ENCODE data around the gene AK5. TPM values are rescaled to one million over a fixed set of nuclear protein-coding genes. Genes with fewer than 3 reads are reported as not detected.

Gene AK5
- total RNA-seq, 4 donors from 2014 or later: 0.79 to 4.1 TPM; not detected in 2

DNA sequence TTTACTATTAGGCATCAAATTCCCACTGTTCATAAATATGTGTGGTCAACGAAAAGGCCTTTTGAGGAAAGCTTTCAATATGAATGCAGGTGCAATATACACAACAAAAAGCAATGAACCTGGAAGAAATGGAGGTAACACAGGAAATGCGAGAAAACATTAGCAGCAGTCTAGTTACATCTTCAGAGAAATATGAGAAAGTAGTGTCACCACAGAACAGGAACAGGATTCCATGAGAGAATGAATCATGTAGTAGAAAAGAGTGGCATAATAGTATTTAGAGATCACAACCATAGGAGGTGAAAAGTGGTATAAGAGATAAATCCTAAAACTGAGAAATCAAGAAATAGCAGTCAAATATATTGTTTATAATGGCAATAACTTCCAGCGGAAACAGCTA, 103.7 kb downstream of the AK5 start:
- Histone ChIP-seq H3K36me3 (no peaks in the 10 kb centered on the region), H3K27me3 (no peaks in the 10 kb centered on the region), H3K4me1 (no peaks in the 10 kb centered on the region), H3K9me3 (no peaks in the 10 kb centered on the region), H3K27ac (no peak overlapping the region), H3K4me3 (no peak overlapping the region)
- WGBS, 2 donors (ENCODE audit: low coverage in 1 of 2): 77 to 90% methylated on average over 3 of the region's 3 CpGs
- no peak for TF ChIP-seq POLR2A (IDR thresholded peaks at IDR 0.05)
- no peak for TF ChIP-seq POLR2AphosphoS5 (IDR thresholded peaks at IDR 0.05)
- no peak for TF ChIP-seq EP300 (IDR thresholded peaks at IDR 0.05; ENCODE audit: low read depth)
- TF ChIP-seq, protein P1, sequence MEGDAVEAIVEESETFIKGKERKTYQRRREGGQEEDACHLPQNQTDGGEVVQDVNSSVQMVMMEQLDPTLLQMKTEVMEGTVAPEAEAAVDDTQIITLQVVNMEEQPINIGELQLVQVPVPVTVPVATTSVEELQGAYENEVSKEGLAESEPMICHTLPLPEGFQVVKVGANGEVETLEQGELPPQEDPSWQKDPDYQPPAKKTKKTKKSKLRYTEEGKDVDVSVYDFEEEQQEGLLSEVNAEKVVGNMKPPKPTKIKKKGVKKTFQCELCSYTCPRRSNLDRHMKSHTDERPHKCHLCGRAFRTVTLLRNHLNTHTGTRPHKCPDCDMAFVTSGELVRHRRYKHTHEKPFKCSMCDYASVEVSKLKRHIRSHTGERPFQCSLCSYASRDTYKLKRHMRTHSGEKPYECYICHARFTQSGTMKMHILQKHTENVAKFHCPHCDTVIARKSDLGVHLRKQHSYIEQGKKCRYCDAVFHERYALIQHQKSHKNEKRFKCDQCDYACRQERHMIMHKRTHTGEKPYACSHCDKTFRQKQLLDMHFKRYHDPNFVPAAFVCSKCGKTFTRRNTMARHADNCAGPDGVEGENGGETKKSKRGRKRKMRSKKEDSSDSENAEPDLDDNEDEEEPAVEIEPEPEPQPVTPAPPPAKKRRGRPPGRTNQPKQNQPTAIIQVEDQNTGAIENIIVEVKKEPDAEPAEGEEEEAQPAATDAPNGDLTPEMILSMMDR (IDR thresholded peaks at IDR 0.05): no peak
- intact Hi-C loops (cut with DNase I; ENCODE audit: low total_unique reads) (no loop called here), in situ Hi-C loops (cut with MboI; ENCODE audit: low pct_ligation_motif_present in 1 of 4, low pct_unique_long_range_greater_than_20kb in 1 of 4, low sequenced_read_pairs in 3 of 4) (no loop called here)
- no peak for DNase-seq

DNA sequence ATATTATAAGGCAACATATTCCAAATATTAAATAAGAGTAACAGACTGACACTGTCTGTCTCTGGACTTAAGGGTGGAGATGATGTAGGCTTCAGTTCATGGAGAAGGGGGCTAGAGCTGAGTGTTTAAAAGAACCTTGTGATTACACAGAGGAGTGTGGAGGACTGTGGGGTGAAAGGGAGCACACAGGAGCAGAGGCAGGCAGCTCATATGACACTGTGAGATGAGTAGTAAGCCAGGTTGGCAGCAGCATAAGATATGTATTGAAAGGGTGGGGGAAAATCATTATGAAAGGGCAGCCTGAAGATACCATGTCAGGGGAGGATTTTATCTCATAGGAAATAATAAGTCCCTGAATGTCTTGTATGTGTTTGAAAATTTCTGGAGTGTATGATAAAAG, 104.5 kb downstream of the AK5 start:
- Histone ChIP-seq H3K27me3 (no peaks in the 10 kb centered on the region), H3K9me3 (no peaks in the 10 kb centered on the region), H3K4me3 (no peak overlapping the region), H3K36me3 (no peaks in the 10 kb centered on the region), H3K27ac (no peak overlapping the region), H3K4me1 (no peaks in the 10 kb centered on the region)
- no peak for DNase-seq
- in situ Hi-C loops (cut with MboI; ENCODE audit: low pct_ligation_motif_present in 1 of 4, low pct_unique_long_range_greater_than_20kb in 1 of 4, low sequenced_read_pairs in 3 of 4) (no loop called here), intact Hi-C loops (cut with DNase I; ENCODE audit: low total_unique reads) (no loop called here)
- TF ChIP-seq POLR2A (IDR thresholded peaks at IDR 0.05) (no peak), EP300 (IDR thresholded peaks at IDR 0.05; ENCODE audit: low read depth) (no peak), POLR2AphosphoS5 (IDR thresholded peaks at IDR 0.05) (no peak)
- TF ChIP-seq, protein P1 (IDR thresholded peaks at IDR 0.05): no peak

DNA sequence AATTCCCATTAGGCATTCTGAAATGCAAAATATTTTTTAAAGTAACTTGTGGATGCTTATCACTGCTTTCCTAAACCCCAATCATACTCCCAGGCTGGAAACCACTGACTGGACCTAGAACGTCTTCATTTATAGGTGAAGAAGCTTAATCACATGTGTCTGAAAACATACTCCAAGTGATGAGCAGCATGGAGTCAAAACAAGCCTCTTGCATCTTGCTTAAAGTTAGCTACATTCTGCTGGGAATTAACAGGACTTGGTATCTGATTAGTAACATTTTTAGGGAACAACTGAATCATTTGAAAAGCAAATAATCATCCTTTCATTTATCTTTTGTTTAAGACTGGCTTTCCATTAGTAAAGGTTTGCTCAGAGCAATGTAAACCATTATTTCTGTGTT, 105.7 kb downstream of the AK5 start:
- in situ Hi-C loops (cut with MboI; ENCODE audit: low pct_ligation_motif_present in 1 of 4, low pct_unique_long_range_greater_than_20kb in 1 of 4, low sequenced_read_pairs in 3 of 4) (no loop called here), intact Hi-C loops (cut with DNase I; ENCODE audit: low total_unique reads) (no loop called here)
- no peak overlapping the region for H3K27ac ChIP-seq
- no peaks in the 10 kb centered on the region for H3K36me3 ChIP-seq
- H3K27me3 ChIP-seq: no peaks in the 10 kb centered on the region
- H3K4me1 ChIP-seq: no peaks in the 10 kb centered on the region
- no peak for DNase-seq
- WGBS, 2 donors (ENCODE audit: low coverage in 1 of 2): 59 to 80% methylated on average over 1 of the region's 1 CpG
- TF ChIP-seq EP300 (IDR thresholded peaks at IDR 0.05; ENCODE audit: low read depth) (no peak), POLR2AphosphoS5 (IDR thresholded peaks at IDR 0.05) (no peak), POLR2A (IDR thresholded peaks at IDR 0.05) (no peak)
- TF ChIP-seq, protein P1 (IDR thresholded peaks at IDR 0.05): no peak
- no peaks in the 10 kb centered on the region for H3K9me3 ChIP-seq
- no peak overlapping the region for H3K4me3 ChIP-seq

DNA sequence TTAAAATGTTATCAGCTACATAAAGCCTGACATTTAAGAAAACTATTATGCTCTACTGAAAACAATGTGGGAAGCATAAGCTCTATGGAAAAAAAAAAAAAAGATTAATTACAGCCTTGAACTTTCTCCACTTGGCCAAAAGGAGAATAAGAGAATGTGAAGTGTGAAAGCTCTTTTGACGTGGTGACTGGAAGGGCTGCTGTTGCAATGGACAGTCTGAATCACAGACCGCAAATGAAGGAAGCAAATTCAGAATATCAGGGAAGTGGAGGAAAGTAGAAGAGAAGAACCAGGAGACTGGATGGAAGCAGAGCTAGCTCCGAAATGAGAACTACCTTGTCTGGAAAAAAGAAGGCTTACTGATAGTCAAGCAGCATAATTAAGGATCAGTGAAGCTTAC, 106.8 kb downstream of the AK5 start:
- no peaks in the 10 kb centered on the region for H3K36me3 ChIP-seq
- intact Hi-C loops (cut with DNase I; ENCODE audit: low total_unique reads): no loop called here

More for the DNA sequence above, 106.8 kb downstream of the AK5 start:
- Histone ChIP-seq H3K4me3 (no peak overlapping the region), H3K4me1 (no peaks in the 10 kb centered on the region), H3K9me3 (no peaks in the 10 kb centered on the region), H3K27me3 (no peaks in the 10 kb centered on the region), H3K27ac (no peak overlapping the region)
- no peak for DNase-seq
- TF ChIP-seq, protein P1 (IDR thresholded peaks at IDR 0.05): no peak
- TF ChIP-seq POLR2AphosphoS5 (IDR thresholded peaks at IDR 0.05) (no peak), POLR2A (IDR thresholded peaks at IDR 0.05) (no peak), EP300 (IDR thresholded peaks at IDR 0.05; ENCODE audit: low read depth) (no peak)
- 61 to 71% methylated on average over 3 of the region's 3 CpGs for WGBS, 2 donors (ENCODE audit: low coverage in 1 of 2)
- in situ Hi-C loops (cut with MboI; ENCODE audit: low pct_ligation_motif_present in 1 of 4, low pct_unique_long_range_greater_than_20kb in 1 of 4, low sequenced_read_pairs in 3 of 4): no loop called here

All from transverse colon (tissue), 4 donors.